ENCODE data around the gene ZBED6. TPM values are rescaled to one million over a fixed set of nuclear protein-coding genes. Genes with fewer than 3 reads are reported as not detected.
A peak's percentile ranks its signal among the peaks of the same experiment; 100 is the strongest.

ZBED6 gene
- total and polyA plus RNA-seq, 4 experiments from 2014 or later, result 0.29 to 29.3 (median 13.5) TPM

- Histone ChIP-seq H3K9me3 (ENCODE audit: control insufficient read depth in 1 of 2, low read length in 2 of 2) (no peaks in the 10 kb centered on the region), H3K27me3 (ENCODE audit: insufficient read depth, low read length) (no peaks in the 10 kb centered on the region), H3K4me3 (ENCODE audit: low read length in 2 of 2) (no peak overlapping the region), H3K4me1 (ENCODE audit: insufficient read depth, low read length) (peaks cover 41% of the 10 kb centered on the region), H3K36me3 (ENCODE audit: insufficient read depth, low read length) (peaks cover 23% of the 10 kb centered on the region), H3K27ac (ENCODE audit: low read depth, low read length) (peak overlapping the region; percentile 27)
- POLR2A ChIA-PET (ENCODE audit: partially characterized antibody), result interaction anchor here (0.7 to 1.1 kb wide), 3 partner anchors 43 to 739 kb away, joined by 3 to 5 read pairs (median 4); no protein-coding TSS in a partner anchor
- Mint-ChIP-seq H3K36me3 (peaks cover 34 to 48% of the 10 kb centered on the region in 2 donors), H3K27ac (peak overlapping the region; percentile 43 to 97 (median 94)), H3K4me1 (peaks cover 34 to 71% (median 49%) of the 10 kb centered on the region in 4 donors), H3K9me3 (no peaks in the 10 kb centered on the region), H3K27me3 (no peaks in the 10 kb centered on the region), H3K4me3 (peak overlapping the region; percentile 7 to 82 (median 72))
- CTCF ChIA-PET (ENCODE audit: partially characterized antibody), result no interaction called here
- intact Hi-C loops (cut with micrococcal nuclease), result loop anchor here (5.0 to 10.0 kb wide), 3 partner anchors 51 to 441 kb away; no protein-coding TSS in a partner anchor
- peak in 3 of 5 donors; percentile 11 to 28 (median 22) for DNase-seq
These were observed 27.2 kb upstream of the ZBED6 start for GRCh38 chr1:203768256-203768655.

- no peaks in the 10 kb centered on the region for H3K27me3 Mint-ChIP-seq
- peaks cover 45 to 60% of the 10 kb centered on the region in 2 donors for H3K36me3 Mint-ChIP-seq
- peaks cover 26% of the 10 kb centered on the region for H3K4me1 ChIP-seq (ENCODE audit: insufficient read depth, low read length)
- H3K36me3 ChIP-seq (ENCODE audit: insufficient read depth, low read length), result peaks cover 35% of the 10 kb centered on the region
- POLR2A ChIA-PET (ENCODE audit: partially characterized antibody), result interaction anchor here (0.6 to 1.1 kb wide), 3 partner anchors 12 to 45 kb away, joined by 3 to 4 read pairs (median 3); no protein-coding TSS in a partner anchor
- H3K27ac ChIP-seq (ENCODE audit: low read depth, low read length), result no peak overlapping the region
- H3K27me3 ChIP-seq (ENCODE audit: insufficient read depth, low read length), result no peaks in the 10 kb centered on the region
- H3K4me3 Mint-ChIP-seq, result peak overlapping the region in 6 of 8 donors; percentile 40 to 62 (median 47)
- CTCF ChIA-PET (ENCODE audit: partially characterized antibody), result no interaction called here
- H3K27ac Mint-ChIP-seq, result peak overlapping the region; percentile 41 to 97 (median 84)
- H3K4me3 ChIP-seq (ENCODE audit: low read length in 2 of 2), result no peak overlapping the region
- H3K4me1 Mint-ChIP-seq, result peaks cover 22 to 56% (median 36%) of the 10 kb centered on the region in 4 donors
- no peaks in the 10 kb centered on the region for H3K9me3 ChIP-seq (ENCODE audit: control insufficient read depth in 1 of 2, low read length in 2 of 2)
- H3K9me3 Mint-ChIP-seq, result no peaks in the 10 kb centered on the region
- DNase-seq, result no peak
- intact Hi-C loops (cut with micrococcal nuclease), result loop anchor here (5.0 to 10.0 kb wide), 3 partner anchors 52 to 442 kb away; no protein-coding TSS in a partner anchor
These were observed 25.7 kb upstream of the ZBED6 start for GRCh38 chr1:203769505-203770343.

GRCh38 chr1:203771901-203772301 is 23.5 kb upstream of the ZBED6 start:
- no peak overlapping the region for H3K4me3 ChIP-seq (ENCODE audit: low read length in 2 of 2)
- ChIA-PET CTCF (ENCODE audit: partially characterized antibody) (no interaction called here), POLR2A (ENCODE audit: partially characterized antibody) (interaction anchor here (0.7 kb wide), 1 partner anchor 25 kb away, joined by 4 read pairs; no protein-coding TSS in a partner anchor)
- H3K4me3 Mint-ChIP-seq, result no peak overlapping the region
- H3K9me3 Mint-ChIP-seq, result no peaks in the 10 kb centered on the region
- DNase-seq, result no peak
- H3K27ac Mint-ChIP-seq, result peak overlapping the region in 1 of 7 donors; percentile 27
- H3K9me3 ChIP-seq (ENCODE audit: control insufficient read depth in 1 of 2, low read length in 2 of 2), result no peaks in the 10 kb centered on the region
- no peaks in the 10 kb centered on the region for H3K27me3 ChIP-seq (ENCODE audit: insufficient read depth, low read length)
- H3K36me3 Mint-ChIP-seq, result peaks cover 64 to 67% of the 10 kb centered on the region in 2 donors
- peaks cover 45% of the 10 kb centered on the region for H3K36me3 ChIP-seq (ENCODE audit: insufficient read depth, low read length)
- intact Hi-C loops (cut with micrococcal nuclease), result no loop called here
- peaks cover 21% of the 10 kb centered on the region for H3K4me1 ChIP-seq (ENCODE audit: insufficient read depth, low read length)
- H3K27ac ChIP-seq (ENCODE audit: low read depth, low read length), result no peak overlapping the region
- H3K4me1 Mint-ChIP-seq, result peaks cover 28 to 54% (median 31%) of the 10 kb centered on the region in 4 donors
- no peaks in the 10 kb centered on the region for H3K27me3 Mint-ChIP-seq

GRCh38 chr1:203772836-203773235 is 22.6 kb upstream of the ZBED6 start:
- no peaks in the 10 kb centered on the region for H3K9me3 Mint-ChIP-seq
- Histone ChIP-seq H3K9me3 (ENCODE audit: control insufficient read depth in 1 of 2, low read length in 2 of 2) (no peaks in the 10 kb centered on the region), H3K4me3 (ENCODE audit: low read length in 2 of 2) (no peak overlapping the region), H3K27ac (ENCODE audit: low read depth, low read length) (no peak overlapping the region), H3K4me1 (ENCODE audit: insufficient read depth, low read length) (peaks cover 12% of the 10 kb centered on the region), H3K36me3 (ENCODE audit: insufficient read depth, low read length) (peaks cover 45% of the 10 kb centered on the region), H3K27me3 (ENCODE audit: insufficient read depth, low read length) (no peaks in the 10 kb centered on the region)
- POLR2A ChIA-PET (ENCODE audit: partially characterized antibody), result interaction anchor here (1.8 kb wide), 1 partner anchor 8 kb away, joined by 9 read pairs; the partner anchor contains the start of gene LAX1
- DNase-seq, result no peak
- no peaks in the 10 kb centered on the region for H3K27me3 Mint-ChIP-seq
- peak overlapping the region in 4 of 7 donors; percentile 23 to 73 (median 64) for H3K27ac Mint-ChIP-seq
- no peak overlapping the region for H3K4me3 Mint-ChIP-seq
- CTCF ChIA-PET (ENCODE audit: partially characterized antibody), result no interaction called here
- intact Hi-C loops (cut with micrococcal nuclease), result no loop called here
- peaks cover 65 to 68% of the 10 kb centered on the region in 2 donors for H3K36me3 Mint-ChIP-seq
- peaks cover 24 to 46% (median 30%) of the 10 kb centered on the region in 4 donors for H3K4me1 Mint-ChIP-seq

GRCh38 chr1:203776636-203777035 is 18.8 kb upstream of the ZBED6 start:
- H3K27me3 ChIP-seq (ENCODE audit: insufficient read depth, low read length), result no peaks in the 10 kb centered on the region
- H3K9me3 ChIP-seq (ENCODE audit: control insufficient read depth in 1 of 2, low read length in 2 of 2), result no peaks in the 10 kb centered on the region
- intact Hi-C loops (cut with micrococcal nuclease), result no loop called here
- no peaks in the 10 kb centered on the region for H3K9me3 Mint-ChIP-seq
- H3K27ac Mint-ChIP-seq, result peak overlapping the region in 6 of 7 donors; percentile 30 to 54 (median 36)
- H3K4me1 ChIP-seq (ENCODE audit: insufficient read depth, low read length), result no peaks in the 10 kb centered on the region
- peaks cover 28% of the 10 kb centered on the region for H3K36me3 ChIP-seq (ENCODE audit: insufficient read depth, low read length)
- no peak for DNase-seq
- peaks cover 5 to 11% (median 6%) of the 10 kb centered on the region in 4 donors for H3K4me1 Mint-ChIP-seq
- H3K4me3 ChIP-seq (ENCODE audit: low read length in 2 of 2), result no peak overlapping the region
- CTCF ChIA-PET (ENCODE audit: partially characterized antibody), result interaction anchor here (0.8 to 2.3 kb wide), 6 partner anchors 12 to 273 kb away, joined by 3 to 15 read pairs (median 6); partner anchors contain the start of gene LAX1
- POLR2A ChIA-PET (ENCODE audit: partially characterized antibody), result interaction anchor here (1.1 to 3.1 kb wide), 3 partner anchors 11 to 124 kb away, joined by 3 to 23 read pairs (median 3); partner anchors contain the start of gene LAX1
- no peaks in the 10 kb centered on the region for H3K27me3 Mint-ChIP-seq
- peaks cover 42 to 47% of the 10 kb centered on the region in 2 donors for H3K36me3 Mint-ChIP-seq
- H3K27ac ChIP-seq (ENCODE audit: low read depth, low read length), result no peak overlapping the region
- no peak overlapping the region for H3K4me3 Mint-ChIP-seq

- intact Hi-C loops (cut with micrococcal nuclease), result no loop called here
- Mint-ChIP-seq H3K9me3 (no peaks in the 10 kb centered on the region), H3K27me3 (no peaks in the 10 kb centered on the region), H3K27ac (peak overlapping the region in 2 of 7 donors; percentile 12 to 27), H3K4me1 (peaks cover 5 to 11% (median 6%) of the 10 kb centered on the region in 4 donors), H3K36me3 (peaks cover 36 to 41% of the 10 kb centered on the region in 2 donors), H3K4me3 (no peak overlapping the region)
- Histone ChIP-seq H3K36me3 (ENCODE audit: insufficient read depth, low read length) (peaks cover 22% of the 10 kb centered on the region), H3K4me1 (ENCODE audit: insufficient read depth, low read length) (no peaks in the 10 kb centered on the region), H3K4me3 (ENCODE audit: low read length in 2 of 2) (no peak overlapping the region), H3K27me3 (ENCODE audit: insufficient read depth, low read length) (no peaks in the 10 kb centered on the region), H3K9me3 (ENCODE audit: control insufficient read depth in 1 of 2, low read length in 2 of 2) (no peaks in the 10 kb centered on the region), H3K27ac (ENCODE audit: low read depth, low read length) (no peak overlapping the region)
- DNase-seq, result no peak
- CTCF ChIA-PET (ENCODE audit: partially characterized antibody), result interaction anchor here (1.7 to 2.3 kb wide), 4 partner anchors 13 to 274 kb away, joined by 5 to 15 read pairs (median 10); partner anchors contain the start of gene LAX1
- POLR2A ChIA-PET (ENCODE audit: partially characterized antibody), result interaction anchor here (1.3 to 3.1 kb wide), 2 partner anchors 12 to 125 kb away, joined by 3 to 23 read pairs; partner anchors contain the start of gene LAX1
These were observed 17.8 kb upstream of the ZBED6 start for GRCh38 chr1:203777596-203777995.

GRCh38 chr1:203778146-203778545 is 17.3 kb upstream of the ZBED6 start:
- no peaks in the 10 kb centered on the region for H3K9me3 ChIP-seq (ENCODE audit: control insufficient read depth in 1 of 2, low read length in 2 of 2)
- CTCF ChIA-PET (ENCODE audit: partially characterized antibody), result no interaction called here
- peak overlapping the region in 3 of 7 donors; percentile 7 to 48 (median 30) for H3K27ac Mint-ChIP-seq
- peaks cover 5 to 7% (median 6%) of the 10 kb centered on the region in 4 donors for H3K4me1 Mint-ChIP-seq
- no peak overlapping the region for H3K4me3 ChIP-seq (ENCODE audit: low read length in 2 of 2)
- H3K4me1 ChIP-seq (ENCODE audit: insufficient read depth, low read length), result no peaks in the 10 kb centered on the region
- peaks cover 22% of the 10 kb centered on the region for H3K36me3 ChIP-seq (ENCODE audit: insufficient read depth, low read length)
- intact Hi-C loops (cut with micrococcal nuclease), result no loop called here
- POLR2A ChIA-PET (ENCODE audit: partially characterized antibody), result interaction anchor here (0.7 kb wide), 1 partner anchor 13 kb away, joined by 3 read pairs; the partner anchor contains the start of gene LAX1
- no peak for DNase-seq
- peaks cover 32 to 36% of the 10 kb centered on the region in 2 donors for H3K36me3 Mint-ChIP-seq
- no peaks in the 10 kb centered on the region for H3K27me3 Mint-ChIP-seq
- no peak overlapping the region for H3K27ac ChIP-seq (ENCODE audit: low read depth, low read length)
- H3K9me3 Mint-ChIP-seq, result no peaks in the 10 kb centered on the region
- no peaks in the 10 kb centered on the region for H3K27me3 ChIP-seq (ENCODE audit: insufficient read depth, low read length)
- no peak overlapping the region for H3K4me3 Mint-ChIP-seq
